Measurements from ENCODE around the gene NCAPH2. TPM values are rescaled to one million over a fixed set of nuclear protein-coding genes. Genes with fewer than 3 reads are reported as not detected.

NCAPH2 gene
- total and polyA plus RNA-seq, 2 of the 13 experiments (the other 11 are each of a cell fraction or from before 2014, with no cell fraction given), result 28.1 to 64.4 TPM

GRCh38 chr22:50482107-50483074, 25.6 kb upstream of the NCAPH2 start (continued):
- no peak for TF ChIP-seq ZBTB21 (CRISPR knock-in tag; IDR thresholded peaks at IDR 0.05)
- TF ChIP-seq PAX8 (CRISPR knock-in tag; IDR thresholded peaks at IDR 0.05; ENCODE audit: borderline replicate concordance), result no peak
- TF ChIP-seq STAT6 (CRISPR knock-in tag; IDR thresholded peaks at IDR 0.05; ENCODE audit: borderline replicate concordance), result no peak
- TF ChIP-seq NFE2L1 (CRISPR knock-in tag; IDR thresholded peaks at IDR 0.05; ENCODE audit: borderline replicate concordance), result no peak
- TF ChIP-seq KAT2B (IDR thresholded peaks at IDR 0.05; ENCODE audit: borderline replicate concordance, low read depth, low read length), result no peak
- no peak for TF ChIP-seq SNAPC5 (CRISPR knock-in tag; IDR thresholded peaks at IDR 0.05; ENCODE audit: borderline replicate concordance)
- no peak for TF ChIP-seq ZMYM3 (CRISPR knock-in tag; IDR thresholded peaks at IDR 0.05)
- TF ChIP-seq FOXC1 (CRISPR knock-in tag; IDR thresholded peaks at IDR 0.05; ENCODE audit: borderline replicate concordance), result peak; percentile 69; the same call in 1 of the 2 replicates
- TF ChIP-seq NBN (conservative IDR thresholded peaks at IDR 0.05), result no peak
- TF ChIP-seq PAWR (CRISPR knock-in tag; IDR thresholded peaks at IDR 0.05; ENCODE audit: borderline replicate concordance), result no peak
- no peak for TF ChIP-seq REXO4 (CRISPR knock-in tag; IDR thresholded peaks at IDR 0.05; ENCODE audit: borderline replicate concordance)
- TF ChIP-seq TFDP1 (CRISPR knock-in tag; IDR thresholded peaks at IDR 0.05; ENCODE audit: borderline replicate concordance), result no peak
- TF ChIP-seq RORA (CRISPR knock-in tag; IDR thresholded peaks at IDR 0.05), result no peak
- TF ChIP-seq ZNF230 (CRISPR knock-in tag; IDR thresholded peaks at IDR 0.05), result no peak
- TF ChIP-seq ZBTB43 (CRISPR knock-in tag; conservative IDR thresholded peaks at IDR 0.05), result no peak
- no peak for TF ChIP-seq E2F1 (CRISPR knock-in tag; IDR thresholded peaks at IDR 0.05)
- TF ChIP-seq CREB1 (IDR thresholded peaks at IDR 0.05), result no peak
- no peak for TF ChIP-seq CREB1 (CRISPR knock-in tag; IDR thresholded peaks at IDR 0.05)
- no peak; the same call in 1 of the 2 replicates for TF ChIP-seq ARNTL (CRISPR knock-in tag; IDR thresholded peaks at IDR 0.05)

Data from HepG2 (cell line).